Fibroblast of peridontal ligament (primary cell): ENCODE results near the gene MYCN.

Source experiments
- DNase-seq: peaks from one replicate; pipeline ENCODE4 v3.0.0-alpha.2; 2010; ENCODE audit errors: extremely low read depth

Gene MYCN

DNA sequence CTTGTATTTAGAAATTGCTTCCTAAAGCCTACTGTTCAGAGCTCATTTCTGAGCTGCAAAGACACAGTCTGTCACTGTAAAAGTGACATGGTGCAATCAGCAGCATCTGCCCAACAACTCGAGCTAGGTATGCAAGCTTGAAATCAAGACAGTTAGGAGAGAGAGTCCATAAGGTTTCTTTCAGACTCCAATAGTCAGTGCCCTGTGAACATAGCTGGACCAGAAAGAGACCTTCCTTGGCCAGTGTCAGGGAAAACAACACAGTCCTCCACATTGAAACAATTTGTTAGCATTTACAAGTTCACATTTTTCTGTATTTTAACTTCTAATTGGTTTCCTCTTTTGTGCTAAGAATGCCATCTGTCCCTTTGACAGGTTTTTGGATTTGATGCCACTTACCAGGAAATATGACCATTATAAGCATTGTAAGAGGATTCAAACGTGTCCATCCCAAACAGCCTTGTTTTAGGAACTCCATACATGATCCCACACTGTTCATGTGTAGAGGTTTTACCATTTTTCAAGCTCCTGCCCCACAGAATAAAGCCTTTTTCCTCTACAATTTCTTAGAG, 8.9 kb upstream of the MYCN start:
- DNase-seq = no peak

DNA sequence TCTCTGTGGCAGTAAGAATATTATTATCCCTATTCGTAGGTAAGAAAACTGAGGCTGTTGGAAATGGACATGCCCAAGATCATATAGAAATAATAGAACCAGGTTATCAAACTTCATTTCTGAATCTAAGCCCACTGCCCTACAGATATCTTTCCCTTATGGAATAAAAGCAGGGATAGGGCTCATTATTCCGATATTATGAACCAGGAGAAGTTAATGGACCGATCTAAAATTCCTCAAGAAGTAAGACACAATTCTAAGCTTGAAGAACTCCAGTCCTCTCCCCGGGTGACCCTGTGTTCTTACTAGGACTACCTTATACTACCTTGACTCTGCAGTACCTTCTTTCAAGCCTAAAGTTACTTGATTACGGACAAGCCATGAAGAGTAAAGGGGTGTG, 8.4 kb upstream of the MYCN start:
- DNase-seq = no peak

DNA sequence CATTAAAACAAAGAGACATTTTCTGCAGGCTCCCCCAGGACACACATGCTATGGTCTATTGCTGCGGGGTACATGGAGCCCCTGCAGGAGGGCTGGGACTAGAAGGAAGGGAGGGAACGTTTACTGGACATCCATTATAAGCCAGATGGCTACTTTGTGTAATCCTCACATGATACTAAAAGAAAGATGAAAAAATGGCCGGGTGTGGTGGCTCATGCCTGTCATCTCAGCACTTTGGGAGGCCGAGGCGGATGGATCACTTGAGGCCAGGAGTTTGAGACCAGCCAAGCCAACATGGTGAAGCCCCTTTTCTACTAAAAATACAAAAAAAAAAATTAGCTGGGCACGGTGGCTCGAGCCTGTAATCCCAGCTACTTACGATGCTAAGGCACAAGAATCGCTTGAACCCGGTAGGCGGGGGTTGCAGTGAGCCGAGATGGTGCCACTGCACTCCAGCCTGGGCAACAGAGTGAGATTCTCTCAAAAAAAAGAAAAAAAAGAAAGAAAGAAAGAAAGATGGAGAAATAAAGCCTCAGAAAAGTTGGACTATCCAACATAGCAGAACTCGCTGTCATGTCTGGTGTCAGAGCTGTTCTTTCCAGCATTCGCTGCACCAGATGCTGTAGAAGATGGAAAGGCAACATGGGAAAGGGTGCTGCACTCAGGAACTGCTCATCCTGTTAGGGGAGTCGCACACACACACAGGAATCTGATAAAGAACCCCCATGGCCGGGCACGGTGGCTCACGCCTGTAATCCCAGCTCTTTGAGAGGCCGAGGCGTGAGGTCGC, 7.8 kb upstream of the MYCN start:
- DNase-seq = no peak

DNA sequence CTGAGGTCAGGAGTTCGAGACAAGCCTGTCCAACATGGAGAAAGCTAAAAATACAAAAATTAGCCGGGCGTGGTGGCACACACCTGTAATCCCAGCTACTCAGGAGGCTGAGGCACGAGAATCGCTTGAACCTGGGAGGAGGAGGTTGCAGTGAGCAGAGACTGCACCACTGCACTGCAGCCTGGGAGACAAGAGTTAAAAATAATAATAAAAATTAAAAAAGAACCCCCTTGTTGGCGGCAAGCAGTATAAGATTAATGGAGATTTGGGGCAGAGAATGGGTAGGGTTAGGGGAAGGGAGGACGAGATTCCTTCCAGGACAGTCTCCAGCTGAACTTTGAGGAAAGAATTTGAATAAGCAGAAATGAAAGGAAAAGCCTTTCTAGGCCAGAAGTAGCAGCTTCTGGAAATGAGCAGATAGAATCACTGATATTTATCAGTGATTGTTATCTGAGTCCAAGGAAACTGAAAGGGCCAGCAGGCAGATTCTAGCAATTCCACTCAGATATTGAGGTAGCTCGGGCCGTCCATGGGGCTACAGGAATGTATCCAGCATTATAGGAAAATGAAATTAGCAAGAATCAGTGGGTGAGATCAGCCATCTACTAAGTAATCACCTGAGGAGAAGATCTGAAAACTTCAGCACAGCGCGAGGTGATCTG, 7.0 kb upstream of the MYCN start:
- no peak for DNase-seq

DNA sequence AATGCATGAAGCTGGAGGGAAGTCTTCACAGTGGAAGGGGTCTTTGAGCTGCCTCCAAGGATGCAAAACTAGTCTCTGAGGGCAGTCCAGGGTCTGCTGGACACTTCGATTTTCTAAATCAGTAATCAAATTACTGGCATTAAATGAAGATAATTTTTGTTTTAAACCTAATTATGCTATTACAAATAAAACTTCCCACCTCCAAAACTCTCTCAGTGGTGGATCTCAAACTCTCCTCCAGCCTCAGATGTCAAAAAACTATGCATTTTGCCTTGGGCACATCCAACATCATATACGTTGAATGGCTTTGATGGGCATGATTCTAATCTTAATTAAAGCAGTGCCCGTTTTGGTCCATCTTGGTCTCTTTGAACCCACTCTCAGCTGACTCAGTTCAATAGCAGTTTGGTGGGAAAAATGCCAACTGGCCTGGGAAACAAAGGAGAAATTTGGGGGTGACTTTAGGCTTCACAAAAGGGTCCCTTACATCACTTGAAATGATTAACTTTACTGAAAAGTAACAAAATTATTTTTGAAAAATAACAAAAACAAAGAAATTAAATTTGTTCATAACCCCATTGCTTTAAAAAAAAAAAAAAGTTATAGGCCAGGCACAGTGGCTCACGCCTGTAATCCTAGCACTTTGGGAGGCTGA, 5.9 kb upstream of the MYCN start:
- no peak for DNase-seq

DNA sequence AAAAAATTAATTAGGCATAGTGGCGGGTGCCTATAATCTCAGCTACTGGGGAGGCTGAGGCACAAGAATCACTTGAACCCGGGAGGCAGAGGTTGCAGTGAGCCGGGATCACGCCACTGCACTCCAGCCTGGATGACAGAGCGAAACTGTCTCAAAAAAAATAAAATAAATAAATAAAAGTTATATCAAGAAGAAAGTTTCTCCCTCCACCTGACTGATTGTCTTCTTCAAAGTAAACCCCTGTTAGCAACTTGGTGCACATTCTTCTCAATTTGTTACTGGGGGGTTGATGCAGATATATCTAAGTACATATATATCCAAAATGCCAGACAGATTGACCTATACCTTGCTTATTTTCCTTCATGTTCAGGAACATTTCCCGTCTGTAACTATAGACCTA, 5.2 kb upstream of the MYCN start:
- no peak for DNase-seq

DNA sequence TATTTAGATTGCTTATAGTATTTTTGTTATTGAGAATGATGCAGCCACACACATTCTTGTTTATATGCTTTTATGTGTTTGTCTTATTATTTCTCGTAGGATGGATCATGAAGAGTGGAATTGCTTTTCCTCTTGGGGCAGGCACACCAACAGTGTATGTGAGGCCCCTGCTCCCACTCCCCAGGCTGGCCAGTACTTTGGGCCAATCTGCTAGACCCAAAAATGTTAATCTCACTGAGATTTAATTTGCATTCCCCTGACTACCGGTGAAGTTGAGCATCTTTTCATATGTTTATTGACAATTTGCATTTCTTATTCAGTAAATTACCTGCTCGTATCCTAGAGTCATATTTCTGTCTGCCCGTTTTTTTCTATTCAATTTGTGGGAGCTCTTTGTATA, 4.7 kb upstream of the MYCN start:
- DNase-seq = no peak

DNA sequence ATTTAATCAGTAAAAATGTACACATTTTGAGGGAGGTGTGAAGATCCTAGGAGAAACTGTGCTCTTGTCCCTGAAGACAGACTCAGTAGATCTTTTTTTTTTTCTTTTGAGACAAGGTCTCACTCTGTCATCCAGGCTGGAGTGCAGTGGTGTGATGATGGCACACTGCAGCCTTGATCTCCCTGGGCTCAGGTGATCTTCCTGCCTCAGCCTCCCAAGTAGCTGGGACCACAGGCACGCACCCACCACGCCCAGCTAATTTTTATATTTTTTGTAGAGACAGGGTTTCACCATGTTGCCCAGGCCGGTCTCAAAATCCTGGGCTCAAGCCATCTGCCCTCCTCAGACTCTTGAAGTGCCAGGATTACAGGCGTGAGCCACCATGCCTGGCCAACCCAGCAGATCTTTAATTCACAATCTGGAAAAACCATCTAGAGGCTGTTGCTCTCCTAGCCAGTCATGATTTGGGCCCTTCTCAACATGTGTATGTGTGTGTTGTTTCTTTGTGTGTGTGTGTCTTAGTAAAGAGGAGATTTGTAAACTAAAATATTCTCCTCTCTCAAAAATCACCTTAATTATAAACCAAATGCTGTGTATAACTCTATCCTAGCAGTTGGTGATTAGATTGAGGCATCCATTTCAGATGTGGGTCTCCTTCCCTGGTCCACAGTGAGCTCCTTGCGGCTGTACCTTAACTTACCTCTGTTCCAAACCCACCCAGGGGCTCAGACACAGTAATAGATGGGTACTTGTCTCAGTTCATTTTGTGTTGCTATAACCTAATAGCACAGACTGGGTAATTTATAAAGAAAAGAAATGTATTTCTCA, 3.9 kb upstream of the MYCN start:
- no peak for DNase-seq

DNA sequence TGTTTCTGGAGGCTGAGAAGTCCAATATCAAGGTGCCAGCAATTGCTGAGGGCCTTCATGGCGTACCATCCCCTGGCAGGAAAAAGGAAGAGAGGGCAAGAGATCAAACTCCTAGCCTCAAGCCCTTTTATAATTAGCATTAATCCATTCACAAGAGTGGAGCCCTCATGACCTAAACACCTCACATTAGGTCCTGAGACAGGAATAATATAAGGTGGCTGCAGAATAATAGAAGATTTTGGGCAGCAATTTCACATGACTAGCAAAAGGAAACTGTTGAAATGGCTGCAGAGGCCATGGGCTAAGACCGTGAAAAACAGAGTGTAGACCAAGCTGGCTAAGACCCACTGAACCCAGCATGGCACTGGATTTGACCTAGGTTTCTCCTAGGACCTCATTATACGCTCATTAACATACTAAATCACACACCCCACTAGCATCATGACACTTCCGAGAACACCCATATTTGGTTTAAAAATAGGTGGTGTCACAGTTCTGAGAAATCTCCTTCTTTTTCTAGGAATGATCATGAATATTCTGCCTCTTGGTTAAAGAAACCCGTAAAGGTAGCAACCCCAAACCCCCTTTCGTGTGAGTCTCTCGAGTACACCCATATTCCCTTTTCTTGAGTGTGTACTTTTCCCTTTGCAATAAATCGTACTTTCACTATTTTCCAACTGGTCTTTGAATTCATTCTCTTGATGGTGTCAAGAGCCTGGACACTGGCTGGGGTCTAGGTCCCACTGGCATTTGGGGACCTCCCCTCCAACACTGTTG, 3.1 kb upstream of the MYCN start:
- DNase-seq = no peak

DNA sequence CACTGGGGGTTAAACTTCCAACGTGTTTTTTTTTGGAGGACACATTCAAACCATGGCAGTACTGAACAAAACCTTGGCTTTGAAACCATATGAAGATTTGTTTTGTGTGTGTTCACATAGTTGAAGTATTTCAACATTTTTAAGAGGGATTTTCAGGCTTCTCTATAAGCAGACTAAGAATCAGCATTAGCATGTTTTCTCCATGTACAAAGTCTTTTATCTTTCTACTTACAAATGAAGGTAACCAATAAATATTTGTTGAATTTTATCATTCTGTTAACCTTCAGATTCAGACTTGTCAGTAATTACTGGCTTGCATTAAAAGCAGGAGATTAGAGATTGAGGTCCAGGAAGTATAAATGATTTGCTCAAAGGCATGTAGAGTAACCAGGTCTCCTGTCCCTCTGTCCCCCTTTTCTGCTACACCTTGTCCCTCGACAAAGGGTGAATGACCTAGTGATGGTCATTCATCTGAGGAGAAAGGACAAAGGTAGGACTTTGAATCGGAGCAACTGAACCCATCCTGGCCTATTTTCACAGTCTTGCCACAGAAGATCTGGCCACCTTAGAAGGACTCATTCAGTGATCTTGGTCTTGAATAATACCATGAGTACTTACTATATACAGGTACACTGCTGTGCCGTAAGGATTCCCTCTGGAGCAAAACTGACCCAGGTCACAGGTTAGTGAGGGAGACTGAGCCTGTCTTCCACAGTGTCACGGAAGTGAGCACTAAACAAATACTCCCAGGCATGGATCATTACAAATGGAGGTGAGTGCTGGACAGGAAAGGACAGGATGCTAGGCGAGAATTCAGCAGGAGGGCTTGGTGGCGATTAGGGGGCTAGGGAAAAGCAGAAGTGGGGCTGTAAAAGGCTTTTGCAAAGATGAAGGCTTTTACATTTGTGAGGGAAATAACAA, 2.2 kb upstream of the MYCN start:
- no peak for DNase-seq

DNA sequence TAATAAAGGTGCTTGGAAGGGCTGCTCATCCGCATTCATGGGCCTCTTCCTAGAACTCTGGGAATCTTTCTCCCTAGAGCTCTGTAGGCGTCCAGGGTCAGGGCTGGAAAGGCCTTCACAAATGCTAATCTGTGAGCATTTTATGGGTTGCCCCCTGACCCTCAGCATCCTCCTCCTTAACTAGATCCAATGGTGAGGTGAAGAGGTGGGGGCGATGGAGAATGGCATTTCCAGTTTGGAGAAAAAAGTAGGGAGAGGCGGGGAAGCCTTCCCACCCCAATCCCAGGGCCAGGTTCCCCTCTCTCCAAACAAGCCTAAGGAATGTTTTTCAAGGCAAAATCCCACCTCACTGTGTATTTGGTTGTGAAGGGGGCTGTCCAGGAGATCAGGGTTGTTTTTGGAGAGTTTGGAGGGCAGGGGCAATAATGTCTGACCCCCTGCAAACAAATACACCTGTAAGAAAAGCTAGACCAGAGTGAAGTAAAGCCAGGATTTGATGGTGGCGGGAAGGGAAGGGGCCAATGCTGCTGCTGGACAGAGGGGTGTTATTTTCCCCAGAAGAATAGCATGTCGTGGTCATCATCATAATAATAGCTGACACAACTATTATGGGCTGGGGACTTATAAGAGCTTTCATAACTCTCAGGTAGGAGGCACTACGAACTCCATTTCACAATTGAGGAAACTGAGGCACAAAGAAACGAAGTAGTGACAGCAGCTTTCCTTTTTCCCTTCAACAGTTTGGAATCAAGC, 1.4 kb upstream of the MYCN start:
- DNase-seq = no peak

DNA sequence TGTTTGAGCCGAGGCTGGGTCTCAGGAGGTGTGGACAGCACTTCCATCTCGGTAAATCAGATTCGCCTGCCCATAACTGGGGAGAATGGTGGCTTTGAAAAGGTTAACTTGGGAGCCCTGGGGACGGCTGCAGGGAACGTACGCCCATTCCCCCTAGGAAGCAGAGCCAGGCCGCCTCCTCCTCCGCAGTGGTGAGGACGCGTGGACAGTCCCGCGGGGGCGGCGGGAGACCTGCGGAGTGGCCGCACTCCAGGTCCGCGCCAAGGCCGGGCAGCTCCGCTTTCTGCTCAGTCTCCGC, 845 bp upstream of the MYCN start:
- no peak for DNase-seq

DNA sequence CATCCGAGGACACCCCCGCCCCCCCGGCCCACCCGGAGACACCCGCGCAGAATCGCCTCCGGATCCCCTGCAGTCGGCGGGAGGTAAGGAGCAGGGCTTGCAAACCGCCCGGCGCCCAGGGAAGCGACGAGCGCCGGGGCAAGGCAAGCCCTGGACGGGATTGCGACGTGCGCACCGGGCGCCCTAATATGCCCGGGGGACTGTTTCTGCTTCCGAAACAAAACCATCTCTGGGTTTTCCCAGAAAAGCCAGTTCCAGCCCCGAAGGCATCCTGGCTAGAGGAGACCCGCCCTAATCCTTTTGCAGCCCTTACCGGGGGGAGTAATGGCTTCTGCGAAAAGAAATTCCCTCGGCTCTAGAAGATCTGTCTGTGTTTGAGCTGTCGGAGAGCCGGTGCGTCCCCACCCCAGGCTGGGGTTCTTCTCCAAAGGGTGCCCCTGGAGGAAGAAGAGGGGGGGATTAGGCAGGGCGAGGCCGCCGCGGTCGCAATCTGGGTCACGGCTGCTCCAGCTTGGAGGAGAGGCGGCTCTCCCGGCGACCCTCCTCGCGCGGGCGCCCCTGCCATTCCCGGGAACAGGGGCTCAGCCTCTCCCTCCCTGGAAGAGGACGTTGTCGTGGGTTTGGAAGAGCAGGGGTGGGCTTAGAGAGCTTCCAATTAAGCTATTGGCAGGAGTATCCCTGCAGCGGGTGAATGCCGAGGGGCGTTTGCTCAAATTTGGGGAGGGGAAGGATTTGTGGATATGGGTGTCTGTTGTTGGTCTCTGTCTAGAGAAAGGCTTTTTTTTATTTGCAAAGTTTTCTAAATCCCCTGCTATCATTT, 521 bp downstream of the MYCN start:
- DNase-seq = no peak

DNA sequence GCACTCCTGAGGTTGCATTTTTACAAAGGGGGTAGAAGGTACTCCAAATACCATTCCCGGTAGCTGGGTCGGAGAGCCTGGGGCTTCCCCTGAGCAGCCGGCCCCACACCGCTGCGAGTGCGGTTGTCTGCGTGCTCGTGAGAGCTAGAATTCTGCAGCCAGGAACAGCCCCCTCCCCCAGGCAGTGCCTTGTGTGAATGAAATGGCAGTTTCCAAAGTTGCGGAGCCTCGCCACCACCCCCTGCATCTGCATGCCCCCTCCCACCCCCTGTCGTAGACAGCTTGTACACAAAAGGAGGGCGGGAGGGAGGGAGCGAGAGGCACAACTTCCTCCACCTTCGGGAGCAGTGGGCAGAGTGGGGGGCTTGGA, 1.1 kb downstream of the MYCN start:
- no peak for DNase-seq

DNA sequence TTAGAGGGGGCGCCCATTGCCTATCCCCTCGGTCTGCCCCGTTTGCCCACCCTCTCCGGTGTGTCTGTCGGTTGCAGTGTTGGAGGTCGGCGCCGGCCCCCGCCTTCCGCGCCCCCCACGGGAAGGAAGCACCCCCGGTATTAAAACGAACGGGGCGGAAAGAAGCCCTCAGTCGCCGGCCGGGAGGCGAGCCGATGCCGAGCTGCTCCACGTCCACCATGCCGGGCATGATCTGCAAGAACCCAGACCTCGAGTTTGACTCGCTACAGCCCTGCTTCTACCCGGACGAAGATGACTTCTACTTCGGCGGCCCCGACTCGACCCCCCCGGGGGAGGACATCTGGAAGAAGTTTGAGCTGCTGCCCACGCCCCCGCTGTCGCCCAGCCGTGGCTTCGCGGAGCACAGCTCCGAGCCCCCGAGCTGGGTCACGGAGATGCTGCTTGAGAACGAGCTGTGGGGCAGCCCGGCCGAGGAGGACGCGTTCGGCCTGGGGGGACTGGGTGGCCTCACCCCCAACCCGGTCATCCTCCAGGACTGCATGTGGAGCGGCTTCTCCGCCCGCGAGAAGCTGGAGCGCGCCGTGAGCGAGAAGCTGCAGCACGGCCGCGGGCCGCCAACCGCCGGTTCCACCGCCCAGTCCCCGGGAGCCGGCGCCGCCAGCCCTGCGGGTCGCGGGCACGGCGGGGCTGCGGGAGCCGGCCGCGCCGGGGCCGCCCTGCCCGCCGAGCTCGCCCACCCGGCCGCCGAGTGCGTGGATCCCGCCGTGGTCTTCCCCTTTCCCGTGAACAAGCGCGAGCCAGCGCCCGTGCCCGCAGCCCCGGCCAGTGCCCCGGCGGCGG, 1.7 kb downstream of the MYCN start:
- DNase-seq = no peak

DNA sequence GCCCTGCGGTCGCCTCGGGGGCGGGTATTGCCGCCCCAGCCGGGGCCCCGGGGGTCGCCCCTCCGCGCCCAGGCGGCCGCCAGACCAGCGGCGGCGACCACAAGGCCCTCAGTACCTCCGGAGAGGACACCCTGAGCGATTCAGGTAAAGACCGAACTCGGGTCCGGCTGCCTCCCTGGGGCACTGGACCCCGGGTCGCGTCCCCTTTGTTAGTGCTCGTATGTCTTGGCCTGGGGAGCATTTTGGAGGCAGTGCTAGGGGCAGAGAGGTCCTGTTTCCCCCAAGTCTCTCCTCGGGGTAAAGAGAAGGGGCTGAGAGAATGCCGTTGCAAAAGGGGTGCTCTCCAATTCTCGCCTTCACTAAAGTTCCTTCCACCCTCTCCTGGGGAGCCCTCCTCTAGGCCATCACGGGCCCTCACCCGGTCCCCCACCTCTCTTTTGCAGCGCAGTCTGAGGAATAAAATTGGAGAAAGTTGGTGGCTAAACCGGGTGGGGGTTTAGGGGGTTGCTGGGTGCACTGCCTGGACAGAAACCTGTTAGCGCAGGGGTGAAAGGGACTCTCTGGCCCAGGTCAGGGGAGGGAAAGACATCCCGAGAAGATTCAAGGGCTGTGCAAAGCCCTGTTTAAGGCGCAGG, 2.5 kb downstream of the MYCN start:
- no peak for DNase-seq
